ENCODE results near the gene ZNF808.
"Not testable (repeated sequence)": the region's sequence is repeated elsewhere in the genome, so short reads cannot be mapped to it uniquely, and the experiment has no call there.

ZNF808 gene

DNA sequence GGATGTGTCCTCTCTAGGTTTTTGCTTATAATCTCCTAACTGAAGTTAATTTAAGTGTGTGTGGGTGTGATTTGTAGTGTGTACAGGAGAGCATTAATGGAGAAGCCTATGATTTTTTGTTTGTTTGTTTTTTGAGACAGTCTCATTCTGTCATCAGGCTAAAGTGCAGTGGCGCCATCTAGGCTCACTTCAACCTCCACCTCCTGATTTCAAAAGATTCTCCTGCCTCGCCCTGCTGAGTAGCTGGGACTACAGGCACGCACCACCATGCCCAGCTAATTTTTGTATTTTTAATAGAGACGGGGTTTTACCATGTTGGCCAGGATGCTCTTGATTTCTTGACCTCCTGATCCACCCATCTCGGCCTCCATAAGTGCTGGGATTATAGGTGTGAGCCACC is 63.3 kb downstream of the ZNF808 start:
- in situ Hi-C loops (cut with MboI; ENCODE audit: low sequenced_read_pairs, unreplicated experiment): no loop called here
- TF ChIP-seq CTCF (IDR thresholded peaks at IDR 0.05; ENCODE audit: borderline replicate concordance, control extremely low read depth, extremely low read depth, insufficient read depth, missing control alignments): no peak
- DNase-seq (ENCODE audit: low spot score): no peak

GRCh38 chr19:52592301-52592700 is 64.8 kb downstream of the ZNF808 start:
- TF ChIP-seq CTCF (IDR thresholded peaks at IDR 0.05; ENCODE audit: borderline replicate concordance, control extremely low read depth, extremely low read depth, insufficient read depth, missing control alignments): no peak
- in situ Hi-C loops (cut with MboI; ENCODE audit: low sequenced_read_pairs, unreplicated experiment): no loop called here
- DNase-seq (ENCODE audit: low spot score): no peak

- DNase-seq (ENCODE audit: low spot score); in situ Hi-C loops (cut with MboI; ENCODE audit: low sequenced_read_pairs, unreplicated experiment): not testable (repeated sequence)
Measured at GRCh38 chr19:52593441-52593840, 66.0 kb downstream of the ZNF808 start.

GRCh38 chr19:52599241-52599640 is 71.8 kb downstream of the ZNF808 start:
- in situ Hi-C loops (cut with MboI; ENCODE audit: low sequenced_read_pairs, unreplicated experiment): no loop called here
- DNase-seq (ENCODE audit: low spot score): no peak
- no peak for TF ChIP-seq CTCF (IDR thresholded peaks at IDR 0.05; ENCODE audit: borderline replicate concordance, control extremely low read depth, extremely low read depth, insufficient read depth, missing control alignments)

DNA sequence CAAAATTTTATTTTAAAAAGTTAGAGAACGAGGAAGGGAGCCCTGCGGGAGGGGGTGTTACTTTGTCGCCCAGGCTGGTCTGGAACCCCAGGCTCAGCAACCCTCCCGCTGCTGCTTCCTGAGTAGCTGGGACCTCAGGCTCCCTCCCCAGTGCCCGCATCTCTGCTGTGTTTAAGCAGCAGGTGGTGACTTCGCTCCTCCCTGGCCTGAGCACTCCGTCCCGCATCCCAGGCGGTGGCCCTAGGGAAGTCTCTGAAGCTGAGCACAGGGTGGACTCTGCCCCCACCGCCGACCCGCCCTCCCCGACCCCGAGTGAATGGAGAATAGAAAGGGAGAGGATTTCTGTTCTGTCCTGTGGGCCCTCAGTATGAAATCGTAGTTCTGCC is 73.2 kb downstream of the ZNF808 start:
- in situ Hi-C loops (cut with MboI; ENCODE audit: low sequenced_read_pairs, unreplicated experiment): no loop called here
- DNase-seq (ENCODE audit: low spot score): no peak
- no peak for TF ChIP-seq CTCF (IDR thresholded peaks at IDR 0.05; ENCODE audit: borderline replicate concordance, control extremely low read depth, extremely low read depth, insufficient read depth, missing control alignments)

DNA sequence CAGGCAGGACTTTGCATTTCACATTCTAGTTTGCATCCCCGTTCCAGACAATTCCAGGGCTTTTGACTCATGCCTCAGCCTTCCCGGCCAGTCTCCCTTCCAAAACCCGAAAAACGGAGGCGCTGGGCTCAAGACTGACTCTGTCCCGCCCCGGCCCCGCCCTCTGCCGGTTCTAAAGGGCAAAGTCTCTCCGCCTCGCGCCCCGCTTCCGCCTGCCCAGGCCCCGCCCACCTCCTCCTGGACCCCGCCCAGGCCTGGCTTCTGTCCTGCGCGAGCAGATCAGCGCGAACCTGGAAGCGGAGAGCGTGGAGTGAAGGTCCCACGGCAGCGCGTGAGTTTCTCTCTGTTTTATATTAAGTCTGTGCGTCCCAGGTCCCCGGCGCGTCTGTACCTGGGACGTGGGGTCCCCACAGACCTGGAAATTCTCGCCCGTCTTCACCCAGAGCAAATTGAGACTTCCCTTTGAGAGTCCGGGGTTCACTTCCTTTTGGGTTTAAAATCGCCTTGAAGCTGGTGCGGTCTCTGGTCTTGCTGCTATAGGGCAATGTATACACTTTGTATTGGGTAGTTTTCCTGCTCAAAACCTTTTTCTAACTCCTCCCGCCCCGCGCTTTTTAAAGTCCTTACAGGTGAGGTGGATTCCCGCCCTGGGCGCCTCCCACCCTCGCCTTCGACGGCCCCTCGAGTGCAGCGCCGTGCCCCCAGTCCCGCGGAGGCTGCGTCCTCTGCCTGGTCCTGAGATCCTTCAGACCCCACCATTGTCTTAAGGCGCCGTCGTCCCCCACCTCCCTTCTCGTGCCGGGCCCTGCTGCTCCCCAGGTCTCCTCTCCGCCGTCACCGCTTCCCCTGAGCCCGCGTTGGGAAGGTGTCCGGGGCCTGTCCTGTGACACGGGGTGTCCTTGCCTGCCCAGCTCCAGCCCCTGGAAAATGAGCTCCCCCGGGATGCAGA is 73.8 kb downstream of the ZNF808 start:
- TF ChIP-seq CTCF (IDR thresholded peaks at IDR 0.05; ENCODE audit: borderline replicate concordance, control extremely low read depth, extremely low read depth, insufficient read depth, missing control alignments): peak; percentile 27
- peak; percentile 94 for DNase-seq (ENCODE audit: low spot score)
- in situ Hi-C loops (cut with MboI; ENCODE audit: low sequenced_read_pairs, unreplicated experiment): no loop called here

DNA sequence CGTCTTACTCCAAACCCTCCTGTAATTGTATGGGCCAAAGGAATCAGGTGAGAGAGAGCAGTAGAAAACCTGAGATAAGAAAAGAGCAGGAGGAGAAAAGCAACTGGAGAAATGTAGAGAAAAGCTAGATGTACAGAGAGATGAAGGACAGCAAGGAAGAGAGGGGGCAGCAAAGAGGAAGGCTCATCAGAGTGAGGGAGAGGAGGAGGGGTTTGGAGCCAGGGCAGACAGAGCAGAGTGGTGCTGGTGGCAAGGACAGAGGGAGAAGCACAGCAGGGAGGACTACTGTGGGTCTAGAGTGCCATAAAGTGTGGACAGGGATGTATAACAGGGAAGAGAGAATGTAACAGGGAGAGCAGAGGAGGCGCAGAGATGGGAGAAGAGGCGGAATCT is 74.5 kb downstream of the ZNF808 start:
- in situ Hi-C loops (cut with MboI; ENCODE audit: low sequenced_read_pairs, unreplicated experiment); DNase-seq (ENCODE audit: low spot score): not testable (repeated sequence)
